Left ventricle myocardium inferior (tissue), 1 donor: Measurements from ENCODE around the gene PLCG1. TPM values are rescaled to one million over a fixed set of nuclear protein-coding genes. Genes with fewer than 3 reads are reported as not detected.

Experiments used
- DNase-seq: peaks from one replicate; pipeline ENCODE4 v3.0.0-alpha.2; 2020
- H3K27ac ChIP-seq: fragments of 200-600 bp; replicated peaks from 2 replicates; pipeline ENCODE4 v1.8.0; 2021
- H3K27me3 ChIP-seq: fragments of 200-600 bp; 2 replicates; pipeline ENCODE4 v1.8.0; 2021; ENCODE audit warnings: low read depth
- H3K36me3 ChIP-seq: fragments of 200-600 bp; 2 replicates; pipeline ENCODE4 v1.8.0; 2021
- H3K4me1 ChIP-seq: fragments of 200-600 bp; 2 replicates; pipeline ENCODE4 v1.8.0; 2021
- H3K4me3 ChIP-seq: fragments of 200-600 bp; 2 replicates; pipeline ENCODE4 v1.8.0; 2021; ENCODE audit warnings: mild to moderate bottlenecking, moderate library complexity
- H3K9me3 ChIP-seq: fragments of 200-600 bp; replicated peaks from 2 replicates; pipeline ENCODE4 v1.8.0; 2021
- CTCF ChIP-seq: fragments of 200-600 bp; IDR thresholded peaks from 2 replicates; pipeline ENCODE4 v1.8.0; 2021; ENCODE audit warnings: antibody characterized with exemption, mild to moderate bottlenecking, borderline replicate concordance
- intact Hi-C: fragments of 100-400 bp; cut with micrococcal nuclease; formaldehyde crosslinking; loops from one replicate; pipeline ENCODE4 v1.11.0; 2022
- total RNA-seq: library from RNA; stranded (reverse); fragmentation: NEBNext Ultra II Directional; extraction: Animal tissue kit (Norgen Biotek cat#: 25700); gene quantifications from one replicate; pipeline ENCODE4 v1.2.1, GENCODE V29; 2021
- donor health status: DM: no; HTN: yes; CAD: no; lungs with severe emphysema.

Gene PLCG1
- total RNA-seq, 1 donor from 2014 or later: 46.1 TPM

DNA sequence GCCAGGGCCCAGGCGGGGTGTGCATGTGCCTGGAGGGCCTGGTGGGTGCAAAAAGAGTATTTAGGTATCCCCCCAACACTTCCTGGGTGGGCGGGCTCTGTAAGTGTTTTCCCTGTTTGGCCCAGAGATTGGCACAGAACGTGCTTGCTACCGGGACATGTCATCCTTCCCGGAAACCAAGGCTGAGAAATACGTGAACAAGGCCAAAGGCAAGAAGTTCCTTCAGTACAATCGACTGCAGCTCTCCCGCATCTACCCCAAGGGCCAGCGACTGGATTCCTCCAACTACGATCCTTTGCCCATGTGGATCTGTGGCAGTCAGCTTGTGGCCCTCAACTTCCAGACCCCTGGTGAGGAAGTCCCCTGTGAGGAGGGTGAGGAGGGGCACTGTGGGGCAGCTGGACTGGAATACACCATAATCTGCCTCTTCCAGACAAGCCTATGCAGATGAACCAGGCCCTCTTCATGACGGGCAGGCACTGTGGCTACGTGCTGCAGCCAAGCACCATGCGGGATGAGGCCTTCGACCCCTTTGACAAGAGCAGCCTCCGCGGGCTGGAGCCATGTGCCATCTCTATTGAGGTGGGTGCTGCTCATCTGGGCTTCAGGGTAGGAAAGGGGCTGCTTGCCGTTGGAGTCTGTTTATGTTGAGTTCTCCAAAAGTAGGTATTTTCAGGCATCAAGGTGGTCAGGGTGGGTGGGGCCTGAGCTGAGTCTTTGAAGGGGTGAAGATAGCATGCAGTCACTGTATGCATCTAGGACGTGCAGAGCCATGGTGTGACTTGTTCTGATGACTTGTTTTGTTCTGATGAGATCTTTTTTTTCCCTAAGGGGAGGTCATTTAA lies 35.2 kb downstream of the PLCG1 start:
- peaks cover 63% of the 10 kb centered on the region for H3K4me1 ChIP-seq
- H3K27ac ChIP-seq: peak overlapping the region; percentile 89
- no peak overlapping the region for H3K4me3 ChIP-seq
- no peak for DNase-seq
- no peaks in the 10 kb centered on the region for H3K27me3 ChIP-seq
- TF ChIP-seq CTCF: no peak
- H3K9me3 ChIP-seq: no peaks in the 10 kb centered on the region
- peaks cover 62% of the 10 kb centered on the region for H3K36me3 ChIP-seq
- intact Hi-C loops: loop anchor here (5.0 kb wide), 1 partner anchor 165 kb away; no protein-coding TSS in a partner anchor

DNA sequence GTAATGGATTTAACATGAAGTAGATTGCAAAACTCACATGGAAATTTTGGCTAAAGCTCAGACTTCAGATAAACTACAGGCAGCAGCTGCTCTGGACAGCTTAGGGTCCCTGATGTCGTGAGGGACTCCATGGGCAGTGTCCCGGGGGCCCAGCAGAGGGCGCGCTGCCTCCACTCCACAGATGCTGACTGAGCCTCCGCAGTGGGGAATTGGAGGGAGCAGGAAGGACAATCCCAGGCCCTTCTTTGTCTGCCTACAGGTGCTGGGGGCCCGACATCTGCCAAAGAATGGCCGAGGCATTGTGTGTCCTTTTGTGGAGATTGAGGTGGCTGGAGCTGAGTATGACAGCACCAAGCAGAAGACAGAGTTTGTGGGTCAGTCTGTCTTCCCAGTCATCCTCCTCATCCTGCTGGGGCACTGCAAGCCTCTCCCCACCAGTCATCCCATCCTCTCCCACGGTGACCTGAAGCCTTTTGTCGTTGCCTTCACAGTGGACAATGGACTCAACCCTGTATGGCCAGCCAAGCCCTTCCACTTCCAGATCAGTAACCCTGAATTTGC lies 35.9 kb downstream of the PLCG1 start:
- peak; percentile 90 for DNase-seq
- H3K4me1 ChIP-seq: peaks cover 71% of the 10 kb centered on the region
- no peak overlapping the region for H3K4me3 ChIP-seq
- no peaks in the 10 kb centered on the region for H3K27me3 ChIP-seq
- intact Hi-C loops: loop anchor here (5.0 kb wide), 1 partner anchor 164 kb away; no protein-coding TSS in a partner anchor
- peak overlapping the region; percentile 89 for H3K27ac ChIP-seq
- peak; percentile 99 for TF ChIP-seq CTCF
- H3K9me3 ChIP-seq: no peaks in the 10 kb centered on the region
- peaks cover 55% of the 10 kb centered on the region for H3K36me3 ChIP-seq

GRCh38 chr20:41173791-41174341 lies 36.5 kb downstream of the PLCG1 start:
- no peak for TF ChIP-seq CTCF
- Histone ChIP-seq H3K27ac (peak overlapping the region; percentile 89), H3K4me1 (peaks cover 77% of the 10 kb centered on the region), H3K27me3 (no peaks in the 10 kb centered on the region), H3K4me3 (no peak overlapping the region), H3K9me3 (no peaks in the 10 kb centered on the region), H3K36me3 (peaks cover 48% of the 10 kb centered on the region)
- no peak for DNase-seq
- intact Hi-C loops: loop anchor here (5.0 kb wide), 1 partner anchor 163 kb away; no protein-coding TSS in a partner anchor

- Histone ChIP-seq H3K36me3 (peaks cover 43% of the 10 kb centered on the region), H3K4me1 (peaks cover 82% of the 10 kb centered on the region), H3K27ac (peak overlapping the region; percentile 89), H3K9me3 (no peaks in the 10 kb centered on the region), H3K4me3 (no peak overlapping the region), H3K27me3 (no peaks in the 10 kb centered on the region)
- intact Hi-C loops: loop anchor here (5.0 kb wide), 1 partner anchor 163 kb away; no protein-coding TSS in a partner anchor
- no peak for DNase-seq
- no peak for TF ChIP-seq CTCF
Observed at GRCh38 chr20:41174373-41174772, 37.0 kb downstream of the PLCG1 start.

- DNase-seq: peak; percentile 53
Observed at GRCh38 chr20:41174782-41175181, 37.4 kb downstream of the PLCG1 start.

More at GRCh38 chr20:41174782-41175181, 37.4 kb downstream of the PLCG1 start:
- peaks cover 39% of the 10 kb centered on the region for H3K36me3 ChIP-seq
- H3K9me3 ChIP-seq: no peaks in the 10 kb centered on the region
- intact Hi-C loops: loop anchor here (5.0 kb wide), 2 partner anchors 58 to 163 kb away; no protein-coding TSS in a partner anchor
- no peak overlapping the region for H3K4me3 ChIP-seq
- H3K4me1 ChIP-seq: peaks cover 86% of the 10 kb centered on the region
- H3K27me3 ChIP-seq: no peaks in the 10 kb centered on the region
- H3K27ac ChIP-seq: peak overlapping the region; percentile 89
- TF ChIP-seq CTCF: no peak
